CD14-positive monocyte (primary cell): Measurements from ENCODE around the gene ACACB. TPM values are rescaled to one million over a fixed set of nuclear protein-coding genes. Genes with fewer than 3 reads are reported as not detected.

Experiments used
- DNase-seq, 3 donors: peaks; one replicate each; pipeline ENCODE4 v3.0.0-alpha.2; 2011 to 2022
- H2AFZ ChIP-seq: 2 replicates; pipeline ENCODE4 v1.6.0; 2012; ENCODE audit warnings: mild to moderate bottlenecking, low read depth, low read length, inconsistent platforms; ENCODE audit not compliant: insufficient read depth, poor library complexity, severe bottlenecking
- H3K27ac ChIP-seq, 2 donors: 1 replicate in 1 of 2; 2 replicates in 1 of 2; pipeline ENCODE4 v1.5.1; 2012 to 2013; ENCODE audit warnings: low read length in 2 of 2, control low read depth in 1 of 2, inconsistent platforms in 1 of 2, low read depth in 1 of 2, mild to moderate bottlenecking in 1 of 2
- H3K27me3 ChIP-seq, 2 donors: one replicate each; pipeline versions ENCODE4 v1.6.0 to v1.6.1; 2011 to 2013; ENCODE audit warnings: low read length in 2 of 2; ENCODE audit not compliant: control insufficient read depth in 2 of 2, insufficient read depth in 2 of 2
- H3K36me3 ChIP-seq, 2 donors: replicated peaks in 1 of 2; 1 replicate in 1 of 2; 2 replicates in 1 of 2; pipeline versions ENCODE4 v1.5.1 to v1.6.1; 2012 to 2013; ENCODE audit warnings: low read length in 2 of 2, control low read depth in 1 of 2, inconsistent platforms in 1 of 2, mild to moderate bottlenecking in 1 of 2; ENCODE audit not compliant: insufficient read depth in 2 of 2, control insufficient read depth in 1 of 2
- H3K4me1 ChIP-seq, 2 donors: 1 replicate in 1 of 2; 2 replicates in 1 of 2; pipeline versions ENCODE4 v1.5.1 to v1.6.1; 2012 to 2013; ENCODE audit warnings: low read length in 2 of 2, control low read depth in 1 of 2, inconsistent platforms in 1 of 2, mild to moderate bottlenecking in 1 of 2, moderate library complexity in 1 of 2; ENCODE audit not compliant: insufficient read depth in 2 of 2, control insufficient read depth in 1 of 2
- H3K4me2 ChIP-seq: replicated peaks from 2 replicates; pipeline ENCODE3; 2012; ENCODE audit warnings: low read length, moderate library complexity, mild to moderate bottlenecking; ENCODE audit not compliant: poor library complexity, severe bottlenecking; ENCODE audit errors: extremely low read depth
- H3K4me3 ChIP-seq, 3 experiments: fragments of 200-600 bp in 1 of 3; sonication (generic) in 1 of 3; replicated peaks in 1 of 3; 1 replicate in 2 of 3; 2 replicates in 1 of 3; pipeline ENCODE4 v1.5.1; 2011 to 2013; ENCODE audit warnings: low read length in 3 of 3, mild to moderate bottlenecking in 3 of 3, control low read depth in 2 of 3, low read depth in 2 of 3, inconsistent platforms in 1 of 3, moderate library complexity in 1 of 3
- H3K79me2 ChIP-seq: 2 replicates; pipeline ENCODE4 v1.6.0; 2012; ENCODE audit warnings: mild to moderate bottlenecking, control low read depth, inconsistent platforms, low read length, moderate library complexity; ENCODE audit not compliant: insufficient read depth
- H3K9ac ChIP-seq: 2 replicates; pipeline ENCODE4 v1.6.0; 2017; ENCODE audit warnings: low read length, mild to moderate bottlenecking; ENCODE audit not compliant: insufficient read depth, poor library complexity, severe bottlenecking
- H3K9me3 ChIP-seq, 2 donors: replicated peaks in 1 of 2; 1 replicate in 1 of 2; 2 replicates in 1 of 2; pipeline versions ENCODE4 v1.5.1 to v1.6.1; 2012 to 2013; ENCODE audit warnings: low read length in 2 of 2, control low read depth in 1 of 2; ENCODE audit not compliant: control insufficient read depth in 1 of 2, insufficient read depth in 1 of 2
- H4K20me1 ChIP-seq: 2 replicates; pipeline ENCODE4 v1.6.0; 2012; ENCODE audit warnings: mild to moderate bottlenecking, low read length, control low read depth, moderate library complexity; ENCODE audit not compliant: insufficient read depth
- H3K27ac Mint-ChIP-seq, 7 donors: one replicate each; pipeline ENCODE4 v1.8.0; 2020; ENCODE audit warnings: mild to moderate bottlenecking in 7 of 7, mixed read lengths in 7 of 7, moderate library complexity in 6 of 7, inconsistent platforms in 2 of 7
- H3K27me3 Mint-ChIP-seq, 3 donors: one replicate each; pipeline ENCODE4 v1.8.0; 2021 to 2022; ENCODE audit warnings: low read depth in 3 of 3, mild to moderate bottlenecking in 3 of 3, mixed read lengths in 3 of 3, moderate library complexity in 3 of 3, inconsistent platforms in 1 of 3
- H3K36me3 Mint-ChIP-seq, 2 donors: one replicate each; pipeline ENCODE4 v1.8.0; 2020; ENCODE audit warnings: mixed read lengths in 2 of 2, inconsistent platforms in 1 of 2, mild to moderate bottlenecking in 1 of 2
- H3K4me1 Mint-ChIP-seq: one replicate; pipeline ENCODE4 v1.8.0; 2020; ENCODE audit warnings: mild to moderate bottlenecking, mixed read lengths
- H3K4me3 Mint-ChIP-seq, 2 donors: one replicate each; pipeline ENCODE4 v1.8.0; 2020; ENCODE audit warnings: mild to moderate bottlenecking in 2 of 2, mixed read lengths in 2 of 2, moderate library complexity in 1 of 2
- H3K9me3 Mint-ChIP-seq, 7 donors: one replicate each; pipeline ENCODE4 v1.8.0; 2020 to 2022; ENCODE audit warnings: mixed read lengths in 7 of 7, mild to moderate bottlenecking in 6 of 7, moderate library complexity in 6 of 7, inconsistent platforms in 2 of 7
- WGBS: methylation state at CpG from one replicate; pipeline ENCODE4 v1.1.5; 2013; ENCODE audit warnings: missing lambda C conversion rate; ENCODE audit not compliant: insufficient coverage; 5-methylcytosine and 5-hydroxymethylcytosine counted together
- intact Hi-C, 2 donors: fragments of 100-400 bp; cut with micrococcal nuclease; formaldehyde crosslinking; loops; one replicate each; pipeline versions ENCODE4 v1.15.0 to v1.15.1; 2023
- polyA plus RNA-seq, 3 donors: library from polyadenylated mRNA; depleted of rRNA in 1 of 3; unstranded in 2 of 3; stranded (reverse) in 1 of 3; fragments of 300-500 nt in 2 of 3; fragments of >200 nt in 1 of 3; fragmentation: Illumina TruSeq in 2 of 3; gene quantifications; 1 replicate in 2 of 3; 2 replicates in 1 of 3; pipeline ENCODE4 v1.2.3, GENCODE V29; 2012 to 2021
- TF ChIP-seq, protein P1 (sequence below): fragments of 200-600 bp; IDR thresholded peaks from one replicate; pipeline ENCODE4 v1.8.0; 2022; ENCODE audit warnings: antibody characterized with exemption, mild to moderate bottlenecking

Gene ACACB
- polyA plus RNA-seq, 3 donors: 0.14 to 5.0 (median 1.9) TPM

DNA sequence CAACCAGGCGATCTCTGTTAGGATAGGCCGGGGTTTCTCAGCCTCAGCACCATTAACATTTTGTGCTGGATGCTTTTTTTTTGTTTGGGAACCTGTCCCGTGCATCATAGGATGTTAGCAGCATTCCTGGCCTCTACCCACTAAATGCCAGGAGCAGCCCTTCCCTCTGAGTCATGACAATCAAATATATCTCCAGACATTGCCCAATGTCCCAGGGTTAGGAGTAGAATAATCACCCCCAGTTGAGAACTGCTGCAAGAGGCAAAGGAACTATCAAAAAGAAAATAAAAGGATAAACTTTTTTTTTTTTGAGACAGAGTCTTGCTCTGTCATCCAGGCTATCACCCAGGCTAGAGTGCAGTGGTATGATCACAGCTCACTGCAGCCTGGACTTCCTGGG is 76.0 kb downstream of the ACACB start:
- no peak for DNase-seq
- Mint-ChIP-seq H3K9me3 (peaks cover 0 to 7% (median 4%) of the 10 kb centered on the region in 7 donors), H3K36me3 (peaks cover 27 to 60% of the 10 kb centered on the region in 2 donors), H3K4me3 (no peak overlapping the region), H3K4me1 (no peaks in the 10 kb centered on the region), H3K27ac (no peak overlapping the region), H3K27me3 (peaks cover 0 to 2% (median 2%) of the 10 kb centered on the region in 3 donors)
- no CpG with 5 or more reads among the region's 3 CpGs for WGBS
- H3K4me3 ChIP-seq: no peak overlapping the region
- TF ChIP-seq, protein P1, sequence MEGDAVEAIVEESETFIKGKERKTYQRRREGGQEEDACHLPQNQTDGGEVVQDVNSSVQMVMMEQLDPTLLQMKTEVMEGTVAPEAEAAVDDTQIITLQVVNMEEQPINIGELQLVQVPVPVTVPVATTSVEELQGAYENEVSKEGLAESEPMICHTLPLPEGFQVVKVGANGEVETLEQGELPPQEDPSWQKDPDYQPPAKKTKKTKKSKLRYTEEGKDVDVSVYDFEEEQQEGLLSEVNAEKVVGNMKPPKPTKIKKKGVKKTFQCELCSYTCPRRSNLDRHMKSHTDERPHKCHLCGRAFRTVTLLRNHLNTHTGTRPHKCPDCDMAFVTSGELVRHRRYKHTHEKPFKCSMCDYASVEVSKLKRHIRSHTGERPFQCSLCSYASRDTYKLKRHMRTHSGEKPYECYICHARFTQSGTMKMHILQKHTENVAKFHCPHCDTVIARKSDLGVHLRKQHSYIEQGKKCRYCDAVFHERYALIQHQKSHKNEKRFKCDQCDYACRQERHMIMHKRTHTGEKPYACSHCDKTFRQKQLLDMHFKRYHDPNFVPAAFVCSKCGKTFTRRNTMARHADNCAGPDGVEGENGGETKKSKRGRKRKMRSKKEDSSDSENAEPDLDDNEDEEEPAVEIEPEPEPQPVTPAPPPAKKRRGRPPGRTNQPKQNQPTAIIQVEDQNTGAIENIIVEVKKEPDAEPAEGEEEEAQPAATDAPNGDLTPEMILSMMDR: no peak
- H3K27ac ChIP-seq: no peak overlapping the region
- no peak overlapping the region for H3K9ac ChIP-seq
- no peaks in the 10 kb centered on the region for H3K27me3 ChIP-seq
- H2AFZ ChIP-seq: no peak overlapping the region
- H3K4me1 ChIP-seq: no peaks in the 10 kb centered on the region
- no peaks in the 10 kb centered on the region for H3K79me2 ChIP-seq
- H3K9me3 ChIP-seq: no peaks in the 10 kb centered on the region
- no peak overlapping the region for H3K4me2 ChIP-seq
- H4K20me1 ChIP-seq: no peaks in the 10 kb centered on the region
- H3K36me3 ChIP-seq: peaks cover 3 to 22% of the 10 kb centered on the region in 2 donors
- intact Hi-C loops: no loop called here

- H3K4me3 Mint-ChIP-seq: no peak overlapping the region
- Histone ChIP-seq H2AFZ (no peak overlapping the region), H3K79me2 (no peaks in the 10 kb centered on the region), H3K36me3 (peaks cover 3 to 22% of the 10 kb centered on the region in 2 donors), H3K27me3 (no peaks in the 10 kb centered on the region), H3K9ac (no peak overlapping the region), H4K20me1 (no peaks in the 10 kb centered on the region), H3K9me3 (no peaks in the 10 kb centered on the region), H3K4me1 (no peaks in the 10 kb centered on the region), H3K4me3 (no peak overlapping the region), H3K27ac (no peak overlapping the region), H3K4me2 (no peak overlapping the region)
- H3K27ac Mint-ChIP-seq: peak overlapping the region in 2 of 7 donors; percentile 61 to 80
- peaks cover 0 to 2% (median 0%) of the 10 kb centered on the region in 3 donors for H3K27me3 Mint-ChIP-seq
- H3K4me1 Mint-ChIP-seq: no peaks in the 10 kb centered on the region
- H3K9me3 Mint-ChIP-seq: peaks cover 0 to 7% (median 4%) of the 10 kb centered on the region in 7 donors
- no peak for DNase-seq
- TF ChIP-seq, protein P1: no peak
- peaks cover 27 to 59% of the 10 kb centered on the region in 2 donors for H3K36me3 Mint-ChIP-seq
- intact Hi-C loops: no loop called here
- 100% methylated on average over 7 of the region's 8 CpGs for WGBS
These were observed 77.5 kb downstream of the ACACB start for GRCh38 chr12:109193896-109194295.
